Ectodermal cell (in vitro differentiated cells): ENCODE measurements around the gene ALPI.

ENCODE experiments used
- H3K27ac ChIP-seq: 2 replicates; pipeline ENCODE4 v1.7.0; 2013; ENCODE audit warnings: mild to moderate bottlenecking, low read depth, low read length; ENCODE audit not compliant: insufficient read depth, poor library complexity, severe bottlenecking
- H3K27me3 ChIP-seq: 2 replicates; pipeline ENCODE4 v1.7.0; 2013; ENCODE audit warnings: mild to moderate bottlenecking, low read length; ENCODE audit not compliant: insufficient read depth, control insufficient read depth, poor library complexity, severe bottlenecking
- H3K36me3 ChIP-seq: one replicate; pipeline ENCODE4 v1.7.0; 2013; ENCODE audit warnings: low read length; ENCODE audit not compliant: control insufficient read depth, insufficient read depth
- H3K4me1 ChIP-seq: one replicate; pipeline ENCODE4 v1.7.0; 2013; ENCODE audit warnings: low read length; ENCODE audit not compliant: control insufficient read depth, insufficient read depth
- H3K4me3 ChIP-seq: 2 replicates; pipeline ENCODE4 v1.7.0; 2013; ENCODE audit warnings: low read depth, low read length, control low read depth; ENCODE audit not compliant: insufficient read depth
- H3K9me3 ChIP-seq: 2 replicates; pipeline ENCODE4 v1.7.0; 2013; ENCODE audit warnings: mild to moderate bottlenecking, low read length, moderate library complexity; ENCODE audit not compliant: control insufficient read depth
- WGBS, 2 experiments: methylation state at CpG; one replicate each; pipeline ENCODE4 v1.1.7; 2013; ENCODE audit warnings: missing lambda C conversion rate in 2 of 2; 5-methylcytosine and 5-hydroxymethylcytosine counted together

Gene ALPI

GRCh38 chr2:232415736-232416520, 40.0 kb upstream of the ALPI start:
- WGBS, 2 experiments: 93% methylated on average over 12 of the region's 12 CpGs
- Histone ChIP-seq H3K36me3 (no peaks in the 10 kb centered on the region), H3K27me3 (peaks cover 53% of the 10 kb centered on the region), H3K27ac (no peak overlapping the region), H3K4me1 (peaks cover 7% of the 10 kb centered on the region), H3K4me3 (no peak overlapping the region), H3K9me3 (no peaks in the 10 kb centered on the region)

GRCh38 chr2:232416521-232417470, 39.2 kb upstream of the ALPI start:
- no peak overlapping the region for H3K27ac ChIP-seq
- no peaks in the 10 kb centered on the region for H3K9me3 ChIP-seq
- no peaks in the 10 kb centered on the region for H3K36me3 ChIP-seq
- H3K4me1 ChIP-seq: peaks cover 7% of the 10 kb centered on the region
- peaks cover 61% of the 10 kb centered on the region for H3K27me3 ChIP-seq
- WGBS, 2 experiments: 92 to 93% methylated on average over 17 of the region's 17 CpGs
- no peak overlapping the region for H3K4me3 ChIP-seq

- H3K27me3 ChIP-seq: peaks cover 68% of the 10 kb centered on the region
- no peak overlapping the region for H3K27ac ChIP-seq
- no peaks in the 10 kb centered on the region for H3K9me3 ChIP-seq
- H3K36me3 ChIP-seq: no peaks in the 10 kb centered on the region
- H3K4me1 ChIP-seq: peaks cover 7% of the 10 kb centered on the region
- WGBS, 2 experiments: 88% methylated on average over 5 of the region's 5 CpGs
- no peak overlapping the region for H3K4me3 ChIP-seq
These were observed 38.5 kb upstream of the ALPI start for GRCh38 chr2:232417489-232417888.

- H3K9me3 ChIP-seq: no peaks in the 10 kb centered on the region
- no peak overlapping the region for H3K27ac ChIP-seq
- H3K36me3 ChIP-seq: no peaks in the 10 kb centered on the region
- no peak overlapping the region for H3K4me3 ChIP-seq
- WGBS, 2 experiments: 83 to 87% methylated on average over 6 of the region's 6 CpGs
- H3K4me1 ChIP-seq: peaks cover 7% of the 10 kb centered on the region
- H3K27me3 ChIP-seq: peaks cover 72% of the 10 kb centered on the region
These were observed 37.9 kb upstream of the ALPI start for GRCh38 chr2:232418056-232418455.

DNA sequence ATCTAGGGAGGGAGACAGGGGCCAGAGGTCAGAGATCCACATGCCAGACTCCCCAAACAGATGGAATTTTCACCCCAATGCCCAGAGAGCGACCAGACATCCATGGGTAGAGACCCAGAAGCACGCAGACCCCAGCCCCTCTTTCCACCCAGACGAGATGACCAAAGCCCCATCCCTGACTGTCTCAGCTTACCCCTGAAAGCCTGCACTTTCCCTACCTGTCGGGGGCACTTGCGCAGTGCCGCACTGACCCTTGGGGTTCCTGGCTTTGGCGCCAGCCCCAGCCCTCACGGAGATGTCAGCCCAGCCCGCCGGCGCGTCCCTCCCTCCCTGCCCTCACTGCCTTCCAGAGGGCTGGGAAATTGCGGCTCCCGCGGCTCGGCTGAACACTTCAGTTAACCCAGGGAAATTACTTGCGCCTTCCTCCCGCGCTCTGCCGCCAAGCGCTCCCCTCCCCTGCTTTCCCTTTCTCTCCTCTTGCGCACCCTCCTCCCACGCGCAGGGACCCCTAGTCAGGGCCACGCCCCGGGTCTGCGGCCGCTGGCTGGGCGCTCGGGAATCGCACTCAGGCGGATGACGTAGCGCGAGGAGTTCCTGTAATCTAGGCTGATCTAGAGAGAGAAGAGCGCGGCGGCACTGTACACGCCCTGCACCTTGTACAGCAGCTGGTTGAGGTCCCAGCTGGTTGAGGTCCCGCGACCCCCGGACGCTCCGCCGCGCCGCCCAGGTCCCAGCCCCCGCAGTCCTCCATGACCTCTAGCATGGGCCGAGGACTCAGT, 37.3 kb upstream of the ALPI start:
- Histone ChIP-seq H3K36me3 (no peaks in the 10 kb centered on the region), H3K9me3 (no peaks in the 10 kb centered on the region), H3K27ac (no peak overlapping the region), H3K4me1 (peaks cover 7% of the 10 kb centered on the region), H3K27me3 (peaks cover 71% of the 10 kb centered on the region), H3K4me3 (peak overlapping the region; percentile 30)
- 3 to 4% methylated on average over 49 of the region's 49 CpGs for WGBS, 2 experiments

- no peaks in the 10 kb centered on the region for H3K9me3 ChIP-seq
- peaks cover 7% of the 10 kb centered on the region for H3K4me1 ChIP-seq
- H3K27me3 ChIP-seq: peaks cover 79% of the 10 kb centered on the region
- peak overlapping the region; percentile 30 for H3K4me3 ChIP-seq
- H3K27ac ChIP-seq: no peak overlapping the region
- no peaks in the 10 kb centered on the region for H3K36me3 ChIP-seq
- 2% methylated on average over 79 of the region's 79 CpGs for WGBS, 2 experiments
These were observed 36.5 kb upstream of the ALPI start for GRCh38 chr2:232419245-232420072.

- 3 to 4% methylated on average over 22 of the region's 22 CpGs for WGBS, 2 experiments
- Histone ChIP-seq H3K27me3 (peaks cover 81% of the 10 kb centered on the region), H3K4me3 (peak overlapping the region; percentile 45), H3K9me3 (no peaks in the 10 kb centered on the region), H3K27ac (no peak overlapping the region), H3K4me1 (peaks cover 7% of the 10 kb centered on the region), H3K36me3 (no peaks in the 10 kb centered on the region)
These were observed 35.9 kb upstream of the ALPI start for GRCh38 chr2:232420073-232420454.

DNA sequence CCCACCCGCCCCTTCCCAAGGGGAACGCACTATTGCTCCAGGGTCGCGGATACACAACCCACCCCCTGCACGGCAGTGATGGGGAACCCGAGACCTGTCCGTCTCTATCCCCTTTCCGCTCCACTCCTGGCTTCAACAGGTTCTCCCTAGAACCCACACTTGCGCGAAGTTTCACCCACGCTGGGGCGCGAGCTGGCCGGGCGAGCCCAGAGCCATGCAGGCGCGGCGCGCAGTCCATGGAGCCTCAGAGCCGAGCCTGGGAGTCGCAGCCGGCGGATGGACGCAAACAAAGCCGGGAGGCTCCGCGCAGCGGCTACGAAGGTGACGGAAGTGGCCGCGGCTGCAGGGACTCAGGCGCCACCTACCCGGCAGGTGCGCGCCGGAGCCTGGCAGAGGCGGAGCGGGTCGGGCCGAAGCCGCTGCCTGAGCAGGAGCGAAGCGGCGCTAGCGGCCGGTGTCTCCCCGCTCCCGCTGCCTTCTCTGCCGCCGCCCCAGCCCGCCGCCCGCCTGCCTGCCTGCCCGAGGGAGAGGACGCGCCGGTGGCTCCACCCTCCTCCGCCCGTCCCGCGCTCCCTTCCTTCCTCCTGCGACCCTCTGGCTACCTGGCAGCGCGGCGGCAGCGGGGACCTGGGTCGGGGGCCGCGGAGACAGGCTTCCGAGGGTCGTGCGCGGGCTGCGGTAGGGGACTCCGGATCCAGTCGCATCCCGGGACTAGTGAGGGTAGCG, 35.3 kb upstream of the ALPI start:
- WGBS, 2 experiments: 1% methylated on average over 79 of the region's 79 CpGs
- H3K36me3 ChIP-seq: no peaks in the 10 kb centered on the region
- H3K4me3 ChIP-seq: peak overlapping the region; percentile 45
- no peaks in the 10 kb centered on the region for H3K9me3 ChIP-seq
- peaks cover 7% of the 10 kb centered on the region for H3K4me1 ChIP-seq
- peaks cover 84% of the 10 kb centered on the region for H3K27me3 ChIP-seq
- no peak overlapping the region for H3K27ac ChIP-seq
